Measurements from ENCODE around the gene KDM8.

Gene KDM8

GRCh38 chr16:27203507-27204311, at the start of gene KDM8:
Gene KDM8, plus strand, starts transcription at chr16:27203526. Its CDS starts 6,598 bp downstream, at chr16:27210124.
- peak; percentile 100 for DNase-seq

GRCh38 chr16:27154705-27155521, 48.4 kb upstream of the KDM8 start:
- peak; percentile 58 to 68 for DNase-seq

- DNase-seq, result no peak
Measured at GRCh38 chr16:27156579-27156978, 46.7 kb upstream of the KDM8 start.

GRCh38 chr16:27161398-27161797, 41.9 kb upstream of the KDM8 start:
- no peak for DNase-seq

- DNase-seq, result no peak
Measured at GRCh38 chr16:27164352-27164751, 39.0 kb upstream of the KDM8 start.

GRCh38 chr16:27165576-27165975, 37.8 kb upstream of the KDM8 start:
- DNase-seq, result no peak

- no peak for DNase-seq
Measured at GRCh38 chr16:27168790-27169189, 34.5 kb upstream of the KDM8 start.

- peak; percentile 74 to 80 for DNase-seq
Measured at GRCh38 chr16:27169511-27170071, 33.7 kb upstream of the KDM8 start.

- DNase-seq, result no peak
Measured at GRCh38 chr16:27171584-27171983, 31.7 kb upstream of the KDM8 start.

GRCh38 chr16:27174007-27174406, 29.3 kb upstream of the KDM8 start:
- DNase-seq, result peak; percentile 55 to 71

- DNase-seq, result no peak
Measured at GRCh38 chr16:27174798-27175197, 28.5 kb upstream of the KDM8 start.

- DNase-seq, result no peak
Measured at GRCh38 chr16:27175888-27176287, 27.4 kb upstream of the KDM8 start.

GRCh38 chr16:27177031-27177774, 26.1 kb upstream of the KDM8 start:
- no peak for DNase-seq

GRCh38 chr16:27179500-27180072, 23.7 kb upstream of the KDM8 start:
- DNase-seq, result peak; percentile 88

GRCh38 chr16:27181019-27181790, 22.1 kb upstream of the KDM8 start:
- DNase-seq, result no peak

GRCh38 chr16:27182906-27183405, 20.4 kb upstream of the KDM8 start:
- DNase-seq, result no peak

- DNase-seq, result no peak
Measured at GRCh38 chr16:27185776-27186130, 17.6 kb upstream of the KDM8 start.

- no peak for DNase-seq
Measured at GRCh38 chr16:27188633-27189032, 14.7 kb upstream of the KDM8 start.

- no peak for DNase-seq
Measured at GRCh38 chr16:27189335-27189972, 13.9 kb upstream of the KDM8 start.

- DNase-seq, result no peak
Measured at GRCh38 chr16:27190316-27190871, 12.9 kb upstream of the KDM8 start.

All from CD4-positive, alpha-beta T cell treated with Interleukin-4 for 1 hour (primary cell).